WTC11 (cell line): ENCODE results near the gene RBL1.

Experiments
- CTCF ChIP-seq: fragments of 200-600 bp; IDR thresholded peaks from 2 replicates; pipeline ENCODE4 v1.8.0; 2022; ENCODE audit warnings: antibody characterized with exemption
- E2F5 ChIP-seq: sonication (generic); formaldehyde crosslinking; IDR thresholded peaks from 2 replicates; pipeline ENCODE4 v1.8.1; 2022; ENCODE audit warnings: mild to moderate bottlenecking, moderate library complexity, missing genetic modification reagents
- KAT7 ChIP-seq: sonication (generic); formaldehyde crosslinking; IDR thresholded peaks from 2 replicates; pipeline ENCODE4 v1.8.1; 2023; ENCODE audit warnings: missing genetic modification reagents, mild to moderate bottlenecking, borderline replicate concordance
- STAT6 ChIP-seq: sonication (generic); formaldehyde crosslinking; conservative IDR thresholded peaks from 2 replicates; pipeline ENCODE4 v1.8.1; 2023; ENCODE audit warnings: mild to moderate bottlenecking, low read depth, missing genetic modification reagents, moderate library complexity
- TCF7 ChIP-seq: sonication (generic); formaldehyde crosslinking; IDR thresholded peaks from 2 replicates; pipeline ENCODE4 v1.8.0; 2022; ENCODE audit warnings: mild to moderate bottlenecking, low read depth, missing genetic modification reagents, moderate library complexity
- ZNF121 ChIP-seq: sonication (generic); formaldehyde crosslinking; IDR thresholded peaks from 2 replicates; pipeline ENCODE4 v1.8.0; 2023; ENCODE audit warnings: missing genetic modification reagents

GRCh38 chr20:37096415-37097041 lies 731 bp upstream of the RBL1 start:
- TF ChIP-seq E2F5 (CRISPR knock-in tag) (no peak), ZNF121 (CRISPR knock-in tag) (no peak), CTCF (no peak), KAT7 (no peak), STAT6 (CRISPR knock-in tag) (no peak), TCF7 (CRISPR knock-in tag) (no peak)
